Vagina (tissue), 2 donors: ENCODE data around the gene ETNPPL. TPM values are rescaled to one million over a fixed set of nuclear protein-coding genes. Genes with fewer than 3 reads are reported as not detected.
"Not testable (repeated sequence)": the region's sequence is repeated elsewhere in the genome, so short reads cannot be mapped to it uniquely, and the experiment has no call there.

Experiments
- DNase-seq, 2 donors: peaks; one replicate each; pipeline ENCODE4 v3.0.0-alpha.2; 2017; ENCODE audit errors: extremely low spot score in 2 of 2
- H3K27ac ChIP-seq: fragments of 200-600 bp; sonication (generic); one replicate; pipeline ENCODE4 v1.5.1; 2019
- H3K27me3 ChIP-seq: fragments of 200-600 bp; sonication (generic); one replicate; pipeline ENCODE4 v1.5.1; 2019
- H3K36me3 ChIP-seq, 2 donors: fragments of 200-600 bp; sonication (generic); one replicate each; pipeline ENCODE4 v1.5.1; 2017 to 2019
- H3K4me1 ChIP-seq: fragments of 200-600 bp; sonication (generic); one replicate; pipeline ENCODE4 v1.5.1; 2019
- H3K4me3 ChIP-seq, 2 donors: fragments of 200-600 bp; sonication (generic); 1 replicate in 1 of 2; 2 replicates in 1 of 2; pipeline ENCODE4 v1.5.1; 2016 to 2019
- H3K9me3 ChIP-seq: fragments of 200-600 bp; sonication (generic); one replicate; pipeline ENCODE4 v1.5.1; 2019
- POLR2A ChIP-seq, 2 donors: fragments of 450-650 bp; IDR thresholded peaks; one replicate each; pipeline ENCODE4 v1.6.1; 2017; ENCODE audit warnings: antibody characterized with exemption in 2 of 2, mild to moderate bottlenecking in 2 of 2, moderate library complexity in 2 of 2
- POLR2AphosphoS5 ChIP-seq, 2 donors: sonication (generic); formaldehyde crosslinking; IDR thresholded peaks; one replicate each; pipeline ENCODE4 v1.9.0; 2017; ENCODE audit warnings: antibody characterized with exemption in 2 of 2, mild to moderate bottlenecking in 2 of 2, low read depth in 1 of 2; ENCODE audit not compliant: insufficient read depth in 1 of 2
- intact Hi-C: fragments of 100-400 bp; cut with DNase I; formaldehyde crosslinking; loops from one replicate; pipeline ENCODE4 v1.15.1; 2023
- total RNA-seq: library from RNA; depleted of rRNA; stranded (reverse); fragments of >200 nt; gene quantifications from one replicate; pipeline ENCODE4 v1.2.3, GENCODE V29; 2016
- TF ChIP-seq, protein P1 (sequence below), 3 experiments: fragments of 450-650 bp in 2 of 3; fragments of 200-600 bp in 1 of 3; sonication (generic) in 1 of 3; IDR thresholded peaks; one replicate each; pipeline ENCODE4 v1.5.1; 2017 to 2019; ENCODE audit warnings: antibody characterized with exemption in 3 of 3, mild to moderate bottlenecking in 2 of 3, moderate library complexity in 2 of 3

ETNPPL gene
- total RNA-seq, 1 donor from 2014 or later: not detected

DNA sequence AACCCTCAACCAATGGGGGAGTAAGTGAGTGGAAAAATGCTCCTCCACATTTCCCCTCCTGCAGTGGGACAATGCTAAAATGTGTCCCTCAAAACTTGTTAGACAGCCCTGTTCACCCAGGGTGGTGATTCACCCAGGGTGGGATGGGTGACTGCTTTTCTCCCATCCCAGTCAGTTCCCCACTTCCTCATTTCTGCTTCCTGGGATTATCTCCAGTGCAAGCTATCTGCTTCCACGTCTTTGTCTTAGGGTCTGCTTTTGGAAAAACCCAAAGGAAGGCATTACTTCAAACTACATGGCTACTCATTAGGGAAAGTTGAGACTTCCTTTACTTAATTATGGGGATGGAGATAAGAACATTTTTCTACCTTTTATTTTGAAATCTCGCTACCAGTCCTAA, 45.5 kb downstream of the ETNPPL start:
- no peak for DNase-seq
- Histone ChIP-seq H3K36me3 (no peaks in the 10 kb centered on the region), H3K9me3 (no peaks in the 10 kb centered on the region), H3K4me3 (no peak overlapping the region), H3K4me1 (no peaks in the 10 kb centered on the region), H3K27ac (no peak overlapping the region), H3K27me3 (no peaks in the 10 kb centered on the region)
- intact Hi-C loops: no loop called here
- TF ChIP-seq, protein P1, sequence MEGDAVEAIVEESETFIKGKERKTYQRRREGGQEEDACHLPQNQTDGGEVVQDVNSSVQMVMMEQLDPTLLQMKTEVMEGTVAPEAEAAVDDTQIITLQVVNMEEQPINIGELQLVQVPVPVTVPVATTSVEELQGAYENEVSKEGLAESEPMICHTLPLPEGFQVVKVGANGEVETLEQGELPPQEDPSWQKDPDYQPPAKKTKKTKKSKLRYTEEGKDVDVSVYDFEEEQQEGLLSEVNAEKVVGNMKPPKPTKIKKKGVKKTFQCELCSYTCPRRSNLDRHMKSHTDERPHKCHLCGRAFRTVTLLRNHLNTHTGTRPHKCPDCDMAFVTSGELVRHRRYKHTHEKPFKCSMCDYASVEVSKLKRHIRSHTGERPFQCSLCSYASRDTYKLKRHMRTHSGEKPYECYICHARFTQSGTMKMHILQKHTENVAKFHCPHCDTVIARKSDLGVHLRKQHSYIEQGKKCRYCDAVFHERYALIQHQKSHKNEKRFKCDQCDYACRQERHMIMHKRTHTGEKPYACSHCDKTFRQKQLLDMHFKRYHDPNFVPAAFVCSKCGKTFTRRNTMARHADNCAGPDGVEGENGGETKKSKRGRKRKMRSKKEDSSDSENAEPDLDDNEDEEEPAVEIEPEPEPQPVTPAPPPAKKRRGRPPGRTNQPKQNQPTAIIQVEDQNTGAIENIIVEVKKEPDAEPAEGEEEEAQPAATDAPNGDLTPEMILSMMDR (IDR thresholded peaks at IDR 0.05): no peak
- TF ChIP-seq POLR2AphosphoS5 (IDR thresholded peaks at IDR 0.05; ENCODE audit: insufficient read depth in 1 of 2, low read depth in 1 of 2) (no peak), POLR2A (IDR thresholded peaks at IDR 0.05) (no peak)

DNA sequence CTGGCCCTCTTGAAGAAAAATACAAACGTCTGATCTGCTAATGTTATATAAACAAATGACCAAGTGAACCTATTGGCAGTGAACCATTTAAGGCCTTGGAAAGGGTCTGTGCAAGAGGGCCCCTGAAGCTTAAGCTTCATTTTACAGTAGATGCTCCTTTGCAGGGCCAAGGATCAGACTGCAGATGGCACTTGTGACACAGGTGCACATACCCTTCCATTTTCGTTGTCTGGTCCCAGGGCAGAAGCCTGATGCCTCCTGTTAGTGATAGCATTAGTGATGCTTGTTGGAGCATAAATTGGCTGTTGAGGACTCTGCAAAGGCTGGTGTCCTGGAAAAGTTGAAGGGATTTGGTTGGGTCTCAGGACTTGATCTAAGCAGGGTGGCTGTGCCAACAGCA, 46.5 kb downstream of the ETNPPL start:
- Histone ChIP-seq H3K4me1 (no peaks in the 10 kb centered on the region), H3K9me3 (no peaks in the 10 kb centered on the region), H3K36me3 (no peaks in the 10 kb centered on the region), H3K4me3 (no peak overlapping the region), H3K27ac (no peak overlapping the region), H3K27me3 (no peaks in the 10 kb centered on the region)
- TF ChIP-seq POLR2A (IDR thresholded peaks at IDR 0.05): no peak
- TF ChIP-seq, protein P1 (IDR thresholded peaks at IDR 0.05): no peak
- TF ChIP-seq POLR2AphosphoS5 (IDR thresholded peaks at IDR 0.05; ENCODE audit: insufficient read depth in 1 of 2, low read depth in 1 of 2): no peak
- intact Hi-C loops: no loop called here
- no peak for DNase-seq

DNA sequence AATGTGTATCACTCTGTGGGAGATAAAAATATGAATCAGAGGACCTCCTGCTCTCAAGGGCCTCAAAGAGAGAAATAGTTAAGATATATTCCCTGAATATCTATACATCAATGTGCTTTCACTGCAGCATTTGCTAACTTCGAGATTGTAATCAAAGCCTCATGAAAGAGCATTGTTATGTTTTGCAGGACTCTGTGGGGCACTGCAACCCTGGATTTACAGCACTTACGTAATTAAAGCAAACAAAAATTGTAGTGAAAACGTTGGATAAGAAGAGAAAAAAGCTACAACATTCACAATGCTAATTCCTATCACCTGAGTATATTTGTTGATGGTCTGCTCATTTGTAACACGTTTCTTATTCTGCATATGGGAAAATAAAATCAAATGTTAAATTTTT, 48.0 kb downstream of the ETNPPL start:
- DNase-seq: no peak
- Histone ChIP-seq H3K4me1 (no peaks in the 10 kb centered on the region), H3K4me3 (no peak overlapping the region), H3K9me3 (no peaks in the 10 kb centered on the region), H3K27me3 (no peaks in the 10 kb centered on the region), H3K36me3 (no peaks in the 10 kb centered on the region), H3K27ac (no peak overlapping the region)
- no peak for TF ChIP-seq POLR2AphosphoS5 (IDR thresholded peaks at IDR 0.05; ENCODE audit: insufficient read depth in 1 of 2, low read depth in 1 of 2)
- TF ChIP-seq, protein P1 (IDR thresholded peaks at IDR 0.05): no peak
- no peak for TF ChIP-seq POLR2A (IDR thresholded peaks at IDR 0.05)
- intact Hi-C loops: no loop called here

DNA sequence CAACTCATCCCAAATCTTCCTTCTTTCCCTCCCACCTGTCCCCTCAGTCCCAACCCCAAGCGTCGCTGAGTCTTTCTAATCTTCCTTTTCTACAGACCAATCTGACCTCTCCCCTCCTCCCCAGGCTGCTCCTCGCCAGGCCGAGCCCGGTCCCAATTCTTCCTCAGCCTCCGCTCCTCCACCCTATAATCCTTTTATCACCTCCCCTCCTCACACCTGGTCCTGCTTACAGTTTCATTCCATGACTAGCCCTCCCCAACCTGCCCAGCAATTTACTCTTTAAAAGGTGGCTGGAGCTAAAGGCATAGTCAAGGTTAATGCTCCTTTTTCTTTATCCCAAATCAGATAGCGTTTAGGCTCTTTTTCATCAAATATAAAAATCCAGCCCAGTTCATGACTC, 52.3 kb downstream of the ETNPPL start:
- DNase-seq, H3K9me3 ChIP-seq, H3K4me1 ChIP-seq, H3K36me3 ChIP-seq, H3K27ac ChIP-seq, intact Hi-C loops, H3K4me3 ChIP-seq, H3K27me3 ChIP-seq: not testable (repeated sequence)

DNA sequence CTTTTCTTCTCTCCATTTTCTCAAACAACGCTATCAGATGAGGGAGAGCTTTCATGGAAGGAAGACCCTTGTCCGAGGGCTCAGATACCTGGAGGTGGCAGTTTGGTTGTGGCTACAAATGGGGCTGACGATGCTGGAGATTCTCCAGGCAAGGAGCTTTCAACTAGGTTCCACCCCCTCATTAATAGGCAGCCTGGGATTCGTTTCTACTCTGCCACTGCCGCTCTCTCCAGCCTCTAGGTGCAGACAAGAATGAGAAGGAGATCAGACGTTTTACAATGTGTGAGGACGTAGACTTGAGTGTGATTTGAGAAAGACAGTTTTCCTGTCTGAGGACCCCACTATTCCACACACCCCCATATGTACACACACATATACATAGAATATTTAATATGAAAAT, 53.1 kb downstream of the ETNPPL start:
- H3K27me3 ChIP-seq: no peaks in the 10 kb centered on the region
- H3K4me1 ChIP-seq: no peaks in the 10 kb centered on the region
- TF ChIP-seq, protein P1 (IDR thresholded peaks at IDR 0.05): no peak
- no peak for TF ChIP-seq POLR2A (IDR thresholded peaks at IDR 0.05)
- TF ChIP-seq POLR2AphosphoS5 (IDR thresholded peaks at IDR 0.05; ENCODE audit: insufficient read depth in 1 of 2, low read depth in 1 of 2): no peak
- no peaks in the 10 kb centered on the region for H3K36me3 ChIP-seq
- H3K27ac ChIP-seq: no peak overlapping the region
- intact Hi-C loops: no loop called here
- H3K9me3 ChIP-seq: no peaks in the 10 kb centered on the region
- no peak for DNase-seq
- H3K4me3 ChIP-seq: no peak overlapping the region

DNA sequence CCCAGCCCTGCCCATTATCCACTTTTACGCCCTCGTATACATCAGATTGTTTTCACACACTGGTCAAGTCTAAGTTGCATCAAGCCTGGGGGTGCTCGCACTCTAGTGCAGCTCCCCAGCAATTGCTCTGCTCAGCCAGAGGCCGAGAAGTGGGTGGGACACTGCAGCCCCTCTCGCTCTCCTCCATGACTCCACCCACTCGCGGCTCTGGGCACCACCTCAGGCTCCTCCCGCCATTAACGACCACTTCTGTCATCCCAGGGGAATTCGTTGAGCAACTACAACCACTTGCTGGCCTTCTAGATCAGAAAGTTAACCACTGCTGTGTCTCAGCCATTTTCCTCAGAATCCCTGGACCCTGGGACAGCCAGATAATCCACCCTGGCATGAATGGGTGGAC, 53.6 kb downstream of the ETNPPL start:
- intact Hi-C loops: no loop called here
- no peak for TF ChIP-seq POLR2AphosphoS5 (IDR thresholded peaks at IDR 0.05; ENCODE audit: insufficient read depth in 1 of 2, low read depth in 1 of 2)
- no peak for TF ChIP-seq POLR2A (IDR thresholded peaks at IDR 0.05)
- TF ChIP-seq, protein P1 (IDR thresholded peaks at IDR 0.05): no peak
- no peak for DNase-seq
- H3K4me1 ChIP-seq: no peaks in the 10 kb centered on the region
- H3K27me3 ChIP-seq: no peaks in the 10 kb centered on the region
- no peak overlapping the region for H3K27ac ChIP-seq
- no peak overlapping the region for H3K4me3 ChIP-seq
- H3K9me3 ChIP-seq: no peaks in the 10 kb centered on the region
- no peaks in the 10 kb centered on the region for H3K36me3 ChIP-seq
